Nephron progenitor cell (in vitro differentiated cells): ENCODE measurements around the gene RAB11B.
"Not testable (repeated sequence)": the region's sequence is repeated elsewhere in the genome, so short reads cannot be mapped to it uniquely, and the experiment has no call there.

Experiments used
- DNase-seq: peaks from one replicate; pipeline ENCODE4 v3.0.0; 2021
- H3K27ac Mint-ChIP-seq: 2 replicates; pipeline ENCODE4 v1.8.0; 2021; ENCODE audit warnings: mild to moderate bottlenecking, moderate library complexity, mixed read lengths
- H3K27me3 Mint-ChIP-seq: 2 replicates; pipeline ENCODE4 v1.8.0; 2021; ENCODE audit warnings: mild to moderate bottlenecking, low read depth, mixed read lengths; ENCODE audit not compliant: poor library complexity
- H3K36me3 Mint-ChIP-seq: 2 replicates; pipeline ENCODE4 v1.8.0; 2021; ENCODE audit warnings: low read depth, mixed read lengths
- H3K4me1 Mint-ChIP-seq: 2 replicates; pipeline ENCODE4 v1.8.0; 2021; ENCODE audit warnings: mixed read lengths
- H3K4me3 Mint-ChIP-seq: 2 replicates; pipeline ENCODE4 v1.8.0; 2021; ENCODE audit warnings: mild to moderate bottlenecking, moderate library complexity, mixed read lengths
- H3K9me3 Mint-ChIP-seq: 2 replicates; pipeline ENCODE4 v1.8.0; 2021; ENCODE audit warnings: mild to moderate bottlenecking, moderate library complexity, mixed read lengths
- TF ChIP-seq, protein P1 (sequence below): fragments of 200-600 bp; sonication (generic); IDR thresholded peaks from 2 replicates; pipeline ENCODE4 v1.5.0; 2021; ENCODE audit warnings: antibody characterized with exemption

Gene RAB11B

DNA sequence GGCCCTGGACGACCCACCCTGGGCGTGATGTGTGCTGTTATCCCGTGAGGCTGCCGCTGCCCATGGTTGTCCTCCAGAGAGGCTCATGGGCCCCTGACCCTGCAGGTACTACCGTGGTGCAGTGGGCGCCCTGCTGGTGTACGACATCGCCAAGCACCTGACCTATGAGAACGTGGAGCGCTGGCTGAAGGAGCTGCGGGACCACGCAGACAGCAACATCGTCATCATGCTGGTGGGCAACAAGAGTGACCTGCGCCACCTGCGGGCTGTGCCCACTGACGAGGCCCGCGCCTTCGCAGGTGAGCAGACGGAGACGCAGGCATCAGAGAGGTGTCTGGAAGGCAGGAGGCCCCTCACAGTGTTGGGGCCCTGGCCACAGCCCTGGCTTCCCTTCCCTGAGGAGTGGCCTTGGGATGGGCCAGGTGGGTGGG is 11.8 kb downstream of the RAB11B start:
- no peak for DNase-seq
- peaks cover 35% of the 10 kb centered on the region for H3K36me3 Mint-ChIP-seq
- H3K9me3 Mint-ChIP-seq = no peaks in the 10 kb centered on the region
- no peaks in the 10 kb centered on the region for H3K27me3 Mint-ChIP-seq
- TF ChIP-seq, protein P1, sequence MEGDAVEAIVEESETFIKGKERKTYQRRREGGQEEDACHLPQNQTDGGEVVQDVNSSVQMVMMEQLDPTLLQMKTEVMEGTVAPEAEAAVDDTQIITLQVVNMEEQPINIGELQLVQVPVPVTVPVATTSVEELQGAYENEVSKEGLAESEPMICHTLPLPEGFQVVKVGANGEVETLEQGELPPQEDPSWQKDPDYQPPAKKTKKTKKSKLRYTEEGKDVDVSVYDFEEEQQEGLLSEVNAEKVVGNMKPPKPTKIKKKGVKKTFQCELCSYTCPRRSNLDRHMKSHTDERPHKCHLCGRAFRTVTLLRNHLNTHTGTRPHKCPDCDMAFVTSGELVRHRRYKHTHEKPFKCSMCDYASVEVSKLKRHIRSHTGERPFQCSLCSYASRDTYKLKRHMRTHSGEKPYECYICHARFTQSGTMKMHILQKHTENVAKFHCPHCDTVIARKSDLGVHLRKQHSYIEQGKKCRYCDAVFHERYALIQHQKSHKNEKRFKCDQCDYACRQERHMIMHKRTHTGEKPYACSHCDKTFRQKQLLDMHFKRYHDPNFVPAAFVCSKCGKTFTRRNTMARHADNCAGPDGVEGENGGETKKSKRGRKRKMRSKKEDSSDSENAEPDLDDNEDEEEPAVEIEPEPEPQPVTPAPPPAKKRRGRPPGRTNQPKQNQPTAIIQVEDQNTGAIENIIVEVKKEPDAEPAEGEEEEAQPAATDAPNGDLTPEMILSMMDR = no peak
- H3K4me1 Mint-ChIP-seq = peaks cover 44% of the 10 kb centered on the region
- H3K27ac Mint-ChIP-seq = no peak overlapping the region
- no peak overlapping the region for H3K4me3 Mint-ChIP-seq

DNA sequence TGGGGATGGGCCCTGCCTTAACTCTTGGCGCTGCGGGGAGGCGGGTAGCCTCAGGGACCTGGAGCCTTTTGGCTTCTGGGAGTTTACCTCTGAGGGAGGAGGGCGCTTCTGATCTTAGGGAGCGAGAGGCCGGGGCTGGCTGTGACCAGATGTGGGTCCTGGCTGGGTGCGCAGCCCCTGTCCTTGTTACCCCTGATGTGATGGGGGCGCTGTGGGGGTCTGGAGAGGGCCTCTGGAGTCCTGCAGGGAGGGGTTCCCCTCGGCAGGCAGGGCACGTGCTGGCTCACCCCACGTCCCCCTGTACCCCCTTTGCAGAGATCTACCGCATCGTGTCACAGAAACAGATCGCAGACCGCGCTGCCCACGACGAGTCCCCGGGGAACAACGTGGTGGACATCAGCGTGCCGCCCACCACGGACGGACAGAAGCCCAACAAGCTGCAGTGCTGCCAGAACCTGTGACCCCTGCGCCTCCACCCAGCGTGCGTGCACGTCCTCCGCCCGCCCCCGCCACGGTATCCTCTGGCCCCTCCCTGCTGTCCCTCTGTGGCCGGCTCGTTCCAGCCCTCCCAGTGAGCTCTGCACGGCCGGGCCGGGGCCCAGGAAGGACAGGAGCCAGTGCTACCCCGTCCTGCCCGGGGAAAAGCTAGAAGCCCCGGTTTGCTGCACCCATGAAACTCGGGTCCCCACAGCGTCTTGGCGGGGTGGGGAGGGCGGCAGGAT is 13.1 kb downstream of the RAB11B start:
- no peaks in the 10 kb centered on the region for H3K27me3 Mint-ChIP-seq
- H3K27ac Mint-ChIP-seq = no peak overlapping the region
- H3K36me3 Mint-ChIP-seq = peaks cover 39% of the 10 kb centered on the region
- H3K4me3 Mint-ChIP-seq = no peak overlapping the region
- no peak for DNase-seq
- TF ChIP-seq, protein P1 = no peak
- no peaks in the 10 kb centered on the region for H3K9me3 Mint-ChIP-seq
- peaks cover 38% of the 10 kb centered on the region for H3K4me1 Mint-ChIP-seq

DNA sequence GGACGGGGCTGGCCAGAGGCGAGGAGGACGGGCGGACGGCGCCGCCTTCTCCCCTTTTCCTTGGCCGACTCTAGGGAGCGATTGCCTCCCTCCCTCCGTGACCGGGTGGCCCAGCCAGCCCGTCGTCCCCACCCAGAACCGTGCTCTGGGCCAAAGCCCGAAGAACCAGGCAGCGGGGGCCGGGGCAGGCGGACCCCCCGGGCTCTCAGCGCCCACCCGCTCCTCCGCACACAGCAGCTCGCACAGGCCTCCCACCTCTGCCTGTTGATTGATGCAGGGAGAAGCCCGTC is 13.6 kb downstream of the RAB11B start:
- TF ChIP-seq, protein P1 = no peak
- Mint-ChIP-seq H3K4me1 (peaks cover 34% of the 10 kb centered on the region), H3K27ac (no peak overlapping the region), H3K9me3 (no peaks in the 10 kb centered on the region), H3K4me3 (no peak overlapping the region), H3K27me3 (no peaks in the 10 kb centered on the region), H3K36me3 (peaks cover 39% of the 10 kb centered on the region)
- DNase-seq = no peak

DNA sequence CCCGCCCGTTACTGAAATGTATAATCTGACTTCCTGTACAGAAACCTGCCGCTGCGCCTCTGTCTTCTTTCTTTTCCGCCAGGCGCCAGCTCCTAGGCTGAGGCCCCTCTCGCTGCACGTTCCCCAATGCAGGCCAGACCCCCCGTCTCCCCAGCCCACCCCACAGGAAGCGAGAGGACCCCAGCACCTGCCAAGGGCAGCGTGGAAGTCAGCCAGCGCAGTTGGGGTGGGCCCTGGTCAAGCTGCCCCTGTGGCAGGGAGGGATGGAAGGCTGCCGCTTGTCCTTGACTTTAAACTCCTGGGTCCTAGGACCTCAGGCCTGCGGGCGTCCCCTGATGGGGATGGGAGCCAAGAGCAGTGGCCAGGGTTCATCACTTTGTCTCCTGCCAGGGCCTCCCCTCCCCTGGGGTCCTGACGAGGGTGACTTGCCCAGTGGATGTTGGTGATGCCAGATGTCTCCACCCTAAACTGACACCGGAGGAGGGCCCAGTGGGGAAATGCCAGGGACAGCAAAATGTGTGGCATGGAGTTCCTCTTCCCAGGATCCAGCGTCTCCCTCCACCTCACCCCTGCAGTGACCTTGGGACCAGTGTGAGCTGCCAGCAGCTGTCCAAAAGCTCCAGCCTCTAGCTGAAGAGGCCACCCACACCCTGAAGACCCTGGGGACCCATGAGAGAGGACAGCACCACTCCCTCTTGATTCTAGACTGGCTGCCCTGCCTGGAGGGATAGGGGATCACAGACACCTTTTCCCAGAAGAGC is 14.4 kb downstream of the RAB11B start:
- TF ChIP-seq, protein P1 = no peak
- peaks cover 39% of the 10 kb centered on the region for H3K36me3 Mint-ChIP-seq
- H3K9me3 Mint-ChIP-seq = no peaks in the 10 kb centered on the region
- peak overlapping the region; percentile 84 for H3K27ac Mint-ChIP-seq
- DNase-seq = no peak
- H3K4me3 Mint-ChIP-seq = no peak overlapping the region
- peaks cover 32% of the 10 kb centered on the region for H3K4me1 Mint-ChIP-seq
- no peaks in the 10 kb centered on the region for H3K27me3 Mint-ChIP-seq

DNA sequence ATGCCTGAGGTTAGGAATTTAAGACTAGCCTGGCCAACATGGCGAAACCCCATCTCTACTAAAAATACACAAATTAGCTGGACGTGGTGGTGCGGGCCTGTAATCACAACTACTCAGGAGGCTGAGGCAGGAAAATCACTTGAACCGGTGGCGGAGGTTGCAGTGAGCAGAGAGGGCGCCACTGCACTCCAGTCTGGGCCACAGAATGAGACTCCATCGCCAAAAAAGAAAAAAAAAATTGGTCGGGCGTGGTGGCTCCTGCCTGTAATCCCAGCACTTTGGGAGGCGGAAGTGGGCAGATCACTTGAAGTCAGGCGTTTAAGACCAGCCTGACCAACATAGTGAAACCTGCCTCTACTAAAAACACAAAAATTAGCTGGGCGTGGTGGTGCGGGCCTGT is 20.6 kb downstream of the RAB11B start:
- not testable (repeated sequence) for H3K27ac Mint-ChIP-seq

DNA sequence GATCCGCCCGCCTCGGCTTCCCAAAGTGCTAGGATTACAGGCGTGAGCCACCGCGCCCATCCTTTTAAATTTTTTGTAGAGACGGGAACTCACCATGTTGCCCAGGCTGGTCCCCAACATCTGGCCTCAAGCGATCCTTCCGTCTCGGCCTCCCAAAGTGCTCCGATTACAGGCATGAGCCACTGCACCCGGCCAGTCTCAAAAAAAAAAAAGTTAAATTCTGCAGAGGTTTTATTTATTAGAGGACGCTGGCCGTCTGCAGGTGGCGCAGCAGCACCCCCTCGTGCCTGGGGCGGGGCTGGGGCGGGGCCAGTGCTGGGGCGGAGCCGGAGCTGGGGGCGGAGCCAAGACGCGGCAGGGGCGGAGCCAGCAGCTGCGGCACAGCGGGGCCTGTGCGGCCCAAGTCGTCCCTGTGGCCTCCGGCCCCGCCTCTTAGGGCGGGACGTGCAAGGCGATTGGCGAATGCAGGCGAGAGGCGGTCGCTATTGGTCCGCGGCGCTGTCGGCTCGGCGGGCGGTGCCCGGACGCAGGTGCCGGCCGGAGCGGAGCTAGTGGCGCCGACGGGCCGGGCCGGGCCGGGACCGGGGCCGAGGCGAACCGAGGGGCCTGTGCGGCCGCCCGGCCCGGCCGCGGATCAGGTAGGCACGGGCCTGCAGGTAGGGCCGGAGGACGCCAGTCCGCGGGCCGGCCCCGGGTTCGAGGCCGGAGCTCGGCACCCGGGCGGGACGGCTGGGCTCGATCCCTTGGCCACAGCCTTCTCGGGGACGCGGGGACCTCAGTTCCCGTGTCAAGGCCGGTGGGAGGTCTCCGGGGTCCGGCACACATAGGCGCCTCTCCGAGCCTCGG is 22.8 kb downstream of the RAB11B start, which contains the start of gene MARCHF2:
MARCHF2 (plus strand) TSS at position 523 of the 846 bp plus-strand sequence. CDS start 8,536 bp downstream, outside the sequence.
- DNase-seq = peak; percentile 95
- peaks cover 7% of the 10 kb centered on the region for H3K27me3 Mint-ChIP-seq
- TF ChIP-seq, protein P1 = peak; percentile 42
- H3K36me3 Mint-ChIP-seq = no peaks in the 10 kb centered on the region
- H3K9me3 Mint-ChIP-seq = no peaks in the 10 kb centered on the region
- peaks cover 5% of the 10 kb centered on the region for H3K4me1 Mint-ChIP-seq
- peak within 1 kb of the TSS; percentile 77 for H3K4me3 Mint-ChIP-seq
- no peak within 1 kb of the TSS for H3K27ac Mint-ChIP-seq

More for the DNA sequence above, 20.6 kb downstream of the RAB11B start:
- H3K4me1 Mint-ChIP-seq = peaks cover 16% of the 10 kb centered on the region
- H3K4me3 Mint-ChIP-seq, H3K9me3 Mint-ChIP-seq, DNase-seq, H3K27me3 Mint-ChIP-seq, H3K36me3 Mint-ChIP-seq: not testable (repeated sequence)
